ENCODE results near the gene FAM163B.

The FAM163B gene

GRCh38 chr9:133543772-133544467, 65.3 kb downstream of the FAM163B start:
- DNase-seq (ENCODE audit: low spot score): no peak

DNA sequence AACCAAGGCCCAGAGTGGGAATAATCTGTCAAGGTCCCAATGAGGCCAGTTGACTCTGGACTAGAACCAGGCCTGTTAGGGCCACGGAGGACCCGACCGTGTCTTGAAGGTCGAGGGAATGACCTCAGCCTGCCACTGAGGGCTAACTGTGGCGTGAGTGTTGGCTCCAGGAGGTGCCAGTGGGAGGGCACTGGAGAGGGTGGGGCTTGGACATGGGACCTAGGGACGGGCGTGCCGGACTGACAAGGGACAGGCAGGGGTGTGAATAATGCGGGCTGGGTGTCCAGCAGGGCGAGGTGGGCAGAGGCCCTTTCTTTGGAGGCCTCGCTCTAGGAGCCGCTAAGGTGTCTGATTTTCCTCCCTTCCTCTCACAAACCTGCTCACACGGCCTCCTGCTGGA, 67.2 kb downstream of the FAM163B start:
- DNase-seq (ENCODE audit: low spot score): no peak

- no peak for DNase-seq (ENCODE audit: low spot score)
Observed at GRCh38 chr9:133540698-133541025, 68.5 kb downstream of the FAM163B start.

DNA sequence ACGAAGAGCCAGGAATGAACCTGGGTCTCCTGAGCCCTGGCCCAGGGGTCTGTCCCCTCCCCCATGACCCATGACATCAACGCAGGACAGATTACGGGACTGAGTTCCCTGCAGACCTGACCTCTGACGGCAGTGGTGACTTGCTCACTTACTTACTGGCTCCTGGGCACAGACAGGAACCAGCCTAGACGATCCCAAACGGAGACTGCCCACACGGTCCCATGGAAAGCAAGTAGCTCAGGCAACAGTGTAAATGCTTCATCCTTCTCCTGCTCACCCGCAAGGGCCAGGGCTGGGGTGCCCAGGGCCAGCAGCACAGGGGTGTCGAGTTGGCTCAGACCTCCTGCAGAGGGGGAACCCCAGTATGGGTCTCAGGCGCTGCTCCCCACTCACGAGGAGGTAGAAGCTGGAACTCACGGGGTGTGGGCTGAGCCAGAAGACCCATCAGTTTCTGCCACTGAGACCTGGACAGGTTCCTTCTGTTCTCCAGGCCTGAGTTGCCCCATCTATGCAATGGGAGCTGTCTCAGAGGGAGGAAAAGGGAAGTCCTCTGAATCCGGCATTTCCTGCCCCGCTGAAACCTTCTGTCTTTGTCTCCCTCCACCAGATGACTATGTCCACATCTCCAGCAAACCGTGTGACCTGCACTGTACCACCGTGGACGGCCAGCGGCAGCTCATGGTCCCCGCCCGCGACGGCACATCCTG, 69.0 kb downstream of the FAM163B start:
- no peak for DNase-seq (ENCODE audit: low spot score)

GRCh38 chr9:133538851-133539833, 70.0 kb downstream of the FAM163B start:
- DNase-seq (ENCODE audit: low spot score): no peak

- no peak for DNase-seq (ENCODE audit: low spot score)
Observed at GRCh38 chr9:133538176-133538575, 71.0 kb downstream of the FAM163B start.

DNA sequence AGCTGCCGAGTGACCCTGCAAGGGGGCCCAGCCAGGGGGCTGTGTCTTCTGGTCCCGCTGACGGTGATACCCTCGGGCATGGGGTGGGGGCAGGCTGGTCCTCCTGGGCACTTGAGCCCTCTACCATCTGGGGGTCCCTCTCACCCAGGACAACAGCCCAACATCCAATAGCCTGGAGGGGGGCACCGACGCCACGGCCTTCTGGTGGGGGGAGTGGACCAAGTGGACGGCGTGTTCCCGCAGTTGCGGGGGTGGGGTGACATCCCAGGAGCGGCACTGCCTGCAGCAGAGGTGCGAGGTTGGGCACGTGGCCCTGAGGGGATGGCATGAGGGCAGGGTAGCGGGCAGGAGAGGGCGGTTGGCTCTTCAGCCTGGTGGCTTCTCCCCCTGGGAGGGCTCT, 71.9 kb downstream of the FAM163B start:
- DNase-seq (ENCODE audit: low spot score): no peak

GRCh38 chr9:133536536-133536935, 72.7 kb downstream of the FAM163B start:
- DNase-seq (ENCODE audit: low spot score): no peak

GRCh38 chr9:133536080-133536479, 73.1 kb downstream of the FAM163B start:
- DNase-seq (ENCODE audit: low spot score): no peak

- no peak for DNase-seq (ENCODE audit: low spot score)
Observed at GRCh38 chr9:133535306-133535877, 73.8 kb downstream of the FAM163B start.

- DNase-seq (ENCODE audit: low spot score): no peak
Observed at GRCh38 chr9:133534346-133535291, 74.6 kb downstream of the FAM163B start, which contains the start of gene ADAMTSL2. ADAMTSL2 (plus strand) TSS chr9:133534704; CDS start chr9:133536713, 2,009 bp downstream.

DNA sequence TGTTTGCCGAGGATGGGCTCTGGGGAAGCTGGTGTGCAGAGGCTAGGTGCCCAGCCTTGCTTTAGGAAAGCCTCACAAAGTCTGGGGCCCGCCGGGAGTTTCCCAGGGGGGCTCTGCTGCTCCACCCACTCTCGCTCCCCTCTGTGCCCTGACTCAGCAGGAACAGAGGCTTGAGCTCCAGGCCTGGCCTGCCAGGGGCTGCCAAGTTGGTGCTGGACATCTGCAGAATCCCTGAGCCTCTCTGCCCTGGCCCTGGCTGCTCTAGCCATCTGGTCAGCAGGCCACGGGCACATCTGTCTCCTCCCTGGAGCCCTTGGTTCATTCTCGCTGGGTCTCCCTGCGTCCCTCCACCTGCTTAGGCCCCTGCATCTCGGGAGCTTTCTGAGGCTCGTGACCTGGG, 75.3 kb downstream of the FAM163B start:
- DNase-seq (ENCODE audit: low spot score): no peak

DNA sequence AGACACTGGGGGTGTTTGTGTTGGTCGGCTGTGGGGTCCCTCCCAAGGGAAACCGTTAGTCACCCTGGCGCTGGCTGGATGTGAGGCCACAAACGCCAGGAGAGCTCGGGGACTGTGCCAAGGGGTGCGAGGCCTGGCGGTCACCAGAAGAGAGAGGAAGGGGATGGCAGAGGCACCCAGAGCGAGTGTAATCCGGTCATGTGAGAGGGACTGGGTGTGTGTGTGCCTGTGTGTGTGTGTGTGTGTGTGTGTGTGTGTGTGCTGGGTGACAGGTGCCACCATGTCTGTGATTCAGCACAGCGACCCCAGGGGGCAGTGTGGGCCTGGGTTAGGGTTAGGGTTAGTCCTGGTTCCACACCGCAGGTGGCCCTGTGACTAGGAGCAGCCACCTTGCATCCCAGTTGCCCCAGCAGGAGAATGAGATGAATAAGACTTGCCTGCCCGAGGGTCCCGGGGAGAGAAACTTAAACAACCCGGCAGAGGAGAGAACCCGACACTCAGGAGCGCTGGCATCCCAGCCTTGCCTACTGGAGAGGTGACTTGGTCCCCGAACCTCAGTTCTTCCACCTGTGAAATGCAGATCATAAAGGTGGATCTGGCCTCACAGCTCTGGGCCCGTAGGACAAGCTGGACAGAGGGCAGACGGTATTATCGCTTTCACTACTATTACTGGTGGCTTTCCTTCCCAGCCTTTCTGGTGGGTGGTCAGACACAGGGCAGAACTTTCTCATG, 76.1 kb downstream of the FAM163B start:
- DNase-seq (ENCODE audit: low spot score): no peak

DNA sequence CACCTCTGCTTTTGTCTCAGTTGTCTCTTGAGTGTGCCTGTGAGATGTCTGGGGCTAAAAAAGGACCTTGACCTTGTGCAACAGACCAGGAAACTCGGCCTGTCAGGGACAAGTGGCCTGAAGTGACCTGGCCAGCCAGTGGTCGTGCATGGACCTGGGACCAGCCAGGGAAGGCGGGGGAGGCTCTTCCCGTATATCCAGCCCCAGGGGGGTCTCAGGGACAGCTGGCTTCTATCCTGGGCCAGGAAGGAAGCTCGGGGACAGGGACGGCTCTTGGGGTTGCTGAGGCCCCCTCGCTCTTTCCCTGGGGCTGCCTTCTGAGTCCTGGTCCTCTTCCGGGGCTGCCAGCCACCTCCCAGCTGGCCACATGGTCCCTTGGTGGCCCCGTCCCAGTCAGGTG, 77.9 kb downstream of the FAM163B start:
- no peak for DNase-seq (ENCODE audit: low spot score)

DNA sequence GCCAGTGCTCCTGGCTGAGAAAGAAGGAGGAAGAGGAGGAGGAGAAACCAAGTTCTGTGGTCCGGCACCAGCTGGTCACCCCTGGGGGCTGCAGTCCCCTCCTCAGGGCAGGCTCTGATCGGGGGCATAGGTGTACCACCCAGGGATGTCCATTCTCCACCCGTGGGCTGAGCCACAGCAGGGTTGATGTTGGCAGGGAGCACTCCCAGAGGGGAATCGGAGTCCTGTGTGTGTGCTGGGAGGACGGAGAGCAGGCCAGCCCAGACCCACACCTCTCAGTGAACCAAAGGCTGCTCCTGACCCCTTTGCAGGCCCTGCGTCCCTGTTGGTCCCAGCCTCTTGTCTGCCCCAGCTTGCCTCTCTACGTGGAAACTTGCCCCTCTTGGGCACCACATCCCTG, 79.3 kb downstream of the FAM163B start:
- no peak for DNase-seq (ENCODE audit: low spot score)

GRCh38 chr9:133529457-133529856, 79.7 kb downstream of the FAM163B start:
- no peak for DNase-seq (ENCODE audit: low spot score)

DNA sequence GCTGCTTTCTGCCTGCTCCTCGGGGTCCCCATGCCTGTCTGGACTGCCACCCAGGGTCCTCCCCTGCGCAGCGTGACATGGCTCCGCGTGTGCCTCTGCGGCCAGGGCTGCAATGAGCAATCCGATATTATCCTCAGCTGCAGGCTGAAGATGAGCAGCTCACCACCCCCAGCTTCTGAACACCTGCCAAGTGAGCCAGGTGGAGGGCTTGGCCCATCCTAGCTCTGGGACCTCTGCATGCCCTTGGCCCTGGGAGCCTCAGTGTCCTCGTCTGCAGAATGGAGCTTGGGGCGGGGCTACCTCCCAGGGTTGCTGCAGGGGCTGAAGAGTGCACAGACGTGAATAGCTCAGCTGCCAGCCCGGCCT, 80.3 kb downstream of the FAM163B start:
- no peak for DNase-seq (ENCODE audit: low spot score)

- DNase-seq (ENCODE audit: low spot score): no peak
Observed at GRCh38 chr9:133528001-133528875, 81.0 kb downstream of the FAM163B start.

GRCh38 chr9:133527444-133527920, 81.7 kb downstream of the FAM163B start:
- DNase-seq (ENCODE audit: low spot score): no peak

Data from germinal center (tissue), 1 donor.